Fibroblast of mammary gland (primary cell): ENCODE measurements around the gene LRMDA.

Experiments used
- DNase-seq: peaks from one replicate; pipeline ENCODE4 v3.0.0-alpha.2; 2010; ENCODE audit warnings: low read depth
- H3K4me3 ChIP-seq: 2 replicates; pipeline ENCODE4 v1.5.1; 2011; ENCODE audit warnings: low read depth, mild to moderate bottlenecking, low read length, moderate library complexity; ENCODE audit not compliant: control insufficient read depth
- CTCF ChIP-seq: conservative IDR thresholded peaks from 2 replicates; pipeline ENCODE4 v1.5.1; 2011; ENCODE audit warnings: low read depth, low read length, inconsistent platforms; ENCODE audit not compliant: control insufficient read depth, insufficient read depth

LRMDA gene

DNA sequence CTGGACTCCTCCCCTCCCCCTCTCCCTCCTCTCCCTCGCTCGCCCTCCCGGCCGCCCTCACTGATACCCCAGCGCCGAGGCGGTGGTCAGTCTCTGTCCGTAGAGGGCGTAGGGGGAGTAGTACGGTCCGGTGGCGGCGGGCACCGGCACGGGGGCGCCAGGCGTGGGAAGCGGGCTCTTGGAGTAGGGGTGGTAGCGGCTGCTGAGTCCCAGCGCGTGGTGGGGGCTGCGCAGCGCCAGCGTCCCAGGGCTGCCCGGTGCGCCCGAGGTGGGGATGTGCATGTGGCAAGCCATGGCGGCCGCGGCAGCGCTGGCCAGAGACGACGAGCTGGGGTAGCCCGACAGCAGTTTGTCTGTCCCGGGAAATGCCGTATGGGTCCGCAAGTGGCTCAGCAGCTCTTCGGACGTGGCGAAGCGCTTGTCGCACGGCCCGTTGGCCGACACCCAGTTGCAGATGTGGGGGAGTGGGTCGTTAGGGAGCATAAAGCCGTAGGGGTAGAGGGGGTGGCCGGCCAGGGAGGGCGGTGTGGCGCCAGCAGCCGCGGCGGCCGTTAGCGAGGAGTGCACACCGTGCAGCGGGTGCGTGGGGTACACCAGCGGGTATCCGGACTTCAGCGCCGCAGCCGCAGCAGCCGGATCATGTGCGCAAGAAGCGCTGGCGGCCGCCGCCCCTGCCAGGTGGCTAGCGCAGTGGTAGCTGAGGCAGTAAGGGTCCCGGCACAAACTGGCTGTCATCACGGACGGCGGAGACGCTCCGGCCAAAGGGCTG, 32.5 kb upstream of the LRMDA start:
- DNase-seq: no peak
- TF ChIP-seq CTCF: no peak
- H3K4me3 ChIP-seq: peak overlapping the region; percentile 97

- H3K4me3 ChIP-seq: peak overlapping the region; percentile 97
- DNase-seq: peak; percentile 72
These were observed 31.8 kb upstream of the LRMDA start for GRCh38 chr10:75399461-75400162.

DNA sequence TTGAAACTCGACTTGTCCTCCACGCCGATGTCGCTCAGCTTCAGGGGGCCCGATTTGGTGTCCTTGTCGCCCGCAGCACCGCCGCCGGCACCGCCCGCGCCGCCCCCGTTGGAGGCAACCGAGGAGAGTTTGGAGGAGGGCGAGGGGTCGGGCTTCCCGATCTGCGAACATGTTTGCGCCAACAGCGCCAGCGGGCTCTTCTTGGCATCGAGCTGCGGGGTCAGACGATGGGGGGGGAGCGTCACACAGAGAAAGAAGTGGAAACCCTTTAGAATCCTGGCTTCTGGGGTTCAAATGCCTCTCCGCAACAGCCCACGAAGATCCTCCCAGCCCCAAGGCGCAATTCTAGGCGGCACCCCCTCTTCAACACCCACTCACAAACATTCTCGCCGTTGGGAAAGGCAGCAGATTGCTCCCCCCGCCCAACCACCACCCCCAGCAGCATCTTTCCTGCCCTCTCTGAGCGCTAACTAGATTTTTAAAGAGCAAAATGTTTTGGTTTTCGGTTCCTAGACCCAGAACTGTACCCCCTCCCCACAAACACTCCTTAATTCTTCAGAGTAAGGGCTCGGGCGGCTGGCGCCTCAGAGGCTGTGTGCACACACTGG, 31.2 kb upstream of the LRMDA start:
- H3K4me3 ChIP-seq: peak overlapping the region; percentile 97
- DNase-seq: peak; percentile 32
- TF ChIP-seq CTCF: no peak

More at GRCh38 chr10:75399461-75400162, 31.8 kb upstream of the LRMDA start:
- peak; percentile 40 for TF ChIP-seq CTCF

- peak; percentile 26 for DNase-seq
- H3K4me3 ChIP-seq: peak overlapping the region; percentile 97
- no peak for TF ChIP-seq CTCF
These were observed 30.5 kb upstream of the LRMDA start for GRCh38 chr10:75400771-75401568.

DNA sequence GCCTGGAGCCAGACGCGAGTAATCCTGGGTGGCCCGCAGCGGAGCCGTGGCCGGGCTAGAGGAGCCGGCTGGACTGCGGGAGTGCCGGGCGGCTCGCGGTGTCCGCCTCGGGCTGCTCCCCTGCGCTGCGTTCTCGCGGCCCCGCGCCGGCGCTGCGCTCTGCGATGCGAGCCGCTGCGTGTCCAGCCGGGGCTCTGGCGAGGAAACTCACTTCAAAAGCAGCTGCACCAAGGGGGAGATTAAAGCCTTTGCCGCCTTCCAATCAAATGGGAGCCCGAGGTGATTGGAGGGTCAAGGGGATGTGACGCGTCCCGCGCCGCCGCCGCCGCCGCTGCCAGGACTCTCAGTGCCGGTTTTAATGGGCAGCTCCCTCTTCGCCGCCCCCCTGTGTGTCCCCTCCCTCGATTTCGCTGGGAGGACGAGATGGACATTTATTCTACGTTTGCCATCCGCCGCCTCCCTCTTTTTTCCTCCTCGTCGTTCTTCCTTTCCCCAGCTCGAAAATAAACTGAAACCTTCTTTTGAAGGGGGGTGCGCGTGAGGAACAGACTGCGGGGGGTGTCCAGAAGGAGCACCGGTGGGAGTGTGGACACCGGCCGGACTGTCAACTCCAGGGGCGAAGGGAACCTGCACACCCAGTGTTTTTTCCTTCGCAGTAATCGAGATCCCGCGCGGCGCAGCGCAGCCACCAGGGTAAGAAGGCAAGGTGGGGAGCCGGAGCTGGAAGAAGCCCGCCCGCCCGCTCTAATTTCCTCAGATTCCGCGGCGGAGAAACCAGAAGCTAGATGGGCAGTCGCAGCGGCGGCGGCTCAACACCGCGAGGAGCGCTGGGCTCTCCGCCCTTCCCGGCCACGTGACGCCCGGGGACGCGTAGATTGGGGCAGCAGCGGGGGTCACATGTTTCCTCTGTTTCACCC, 29.6 kb upstream of the LRMDA start, which contains the start of gene ZNF503:
Gene ZNF503 (minus strand): TSS at position 196 of the 917 bp plus-strand sequence. CDS start 345 bp downstream, outside the sequence.
- DNase-seq: peak; percentile 96
- peak; percentile 13 for TF ChIP-seq CTCF
- H3K4me3 ChIP-seq: peak within 1 kb of the TSS; percentile 97
